Liver (tissue), 9 donors: ENCODE data around the gene LRTM1. TPM values are rescaled to one million over a fixed set of nuclear protein-coding genes. Genes with fewer than 3 reads are reported as not detected.

ENCODE experiments used
- DNase-seq: peaks from one replicate; pipeline ENCODE4 v3.0.0-alpha.2; 2017; ENCODE audit warnings: low spot score
- H3K27ac ChIP-seq, 2 donors: one replicate each; pipeline ENCODE4 v1.7.0; 2013; ENCODE audit warnings: inconsistent platforms in 2 of 2, low read length in 2 of 2, control low read depth in 1 of 2, low read depth in 1 of 2, mild to moderate bottlenecking in 1 of 2
- H3K27me3 ChIP-seq, 4 donors: one replicate each; pipeline versions ENCODE4 v1.6.1 to v1.7.0; 2013; ENCODE audit warnings: low read length in 3 of 4, inconsistent platforms in 1 of 4, mild to moderate bottlenecking in 1 of 4, moderate library complexity in 1 of 4; ENCODE audit not compliant: control insufficient read depth in 4 of 4, insufficient read depth in 4 of 4
- H3K36me3 ChIP-seq, 4 donors: one replicate each; pipeline versions ENCODE4 v1.6.1 to v1.7.0; 2013; ENCODE audit warnings: low read length in 3 of 4, mild to moderate bottlenecking in 3 of 4, low read depth in 1 of 4, moderate library complexity in 1 of 4; ENCODE audit not compliant: control insufficient read depth in 4 of 4, insufficient read depth in 3 of 4
- H3K4me1 ChIP-seq, 4 donors: one replicate each; pipeline versions ENCODE4 v1.6.1 to v1.7.0; 2013; ENCODE audit warnings: low read length in 3 of 4, mild to moderate bottlenecking in 3 of 4, moderate library complexity in 1 of 4; ENCODE audit not compliant: control insufficient read depth in 4 of 4, insufficient read depth in 4 of 4
- H3K4me3 ChIP-seq, 3 donors: one replicate each; pipeline versions ENCODE4 v1.6.1 to v1.7.0; 2013; ENCODE audit warnings: low read length in 3 of 3, control low read depth in 1 of 3, low read depth in 1 of 3, mild to moderate bottlenecking in 1 of 3
- H3K9ac ChIP-seq, 2 donors: one replicate each; pipeline ENCODE4 v1.7.0; 2013; ENCODE audit warnings: low read length in 2 of 2, mild to moderate bottlenecking in 2 of 2, moderate library complexity in 2 of 2, control low read depth in 1 of 2, low read depth in 1 of 2
- H3K9me3 ChIP-seq, 4 donors: one replicate each; pipeline versions ENCODE4 v1.6.1 to v1.7.0; 2013; ENCODE audit warnings: low read length in 3 of 4; ENCODE audit not compliant: control insufficient read depth in 4 of 4
- ATF3 ChIP-seq: IDR thresholded peaks from 2 replicates; pipeline ENCODE4 v1.6.1; 2016; ENCODE audit warnings: antibody characterized with exemption
- CTCF ChIP-seq: fragments of 150-350 bp; IDR thresholded peaks from 2 replicates; pipeline ENCODE4 v1.5.1; 2017; ENCODE audit warnings: improper control_type of control experiment, low read depth, low read length; ENCODE audit not compliant: missing input control
- EGR1 ChIP-seq, 2 donors: IDR thresholded peaks; 2 replicates each; pipeline ENCODE4 v1.6.1; 2016 to 2018; ENCODE audit warnings: antibody characterized with exemption in 2 of 2, low read depth in 2 of 2
- FOXA1 ChIP-seq: IDR thresholded peaks from 2 replicates; pipeline ENCODE4 v1.6.1; 2016; ENCODE audit warnings: antibody characterized with exemption
- FOXA2 ChIP-seq: IDR thresholded peaks from 2 replicates; pipeline ENCODE4 v1.6.1; 2016; ENCODE audit warnings: antibody characterized with exemption
- GABPA ChIP-seq, 2 donors: IDR thresholded peaks in 1 of 2; conservative IDR thresholded peaks in 1 of 2; 2 replicates each; pipeline ENCODE4 v1.6.1; 2016; ENCODE audit warnings: antibody characterized with exemption in 2 of 2, mild to moderate bottlenecking in 1 of 2, moderate library complexity in 1 of 2
- HNF4A ChIP-seq, 2 donors: conservative IDR thresholded peaks; 2 replicates each; pipeline ENCODE4 v1.6.1; 2016; ENCODE audit warnings: antibody characterized with exemption in 2 of 2, mild to moderate bottlenecking in 2 of 2
- HNF4G ChIP-seq: IDR thresholded peaks from 2 replicates; pipeline ENCODE4 v1.6.1; 2016; ENCODE audit warnings: antibody characterized with exemption
- JUND ChIP-seq, 2 donors: IDR thresholded peaks; 2 replicates each; pipeline ENCODE4 v1.6.1; 2016; ENCODE audit warnings: antibody characterized with exemption in 2 of 2
- MAX ChIP-seq: IDR thresholded peaks from 2 replicates; pipeline ENCODE4 v1.6.1; 2016; ENCODE audit warnings: antibody characterized with exemption
- NR2F2 ChIP-seq: IDR thresholded peaks from 2 replicates; pipeline ENCODE4 v1.6.1; 2016; ENCODE audit warnings: antibody characterized with exemption
- RAD21 ChIP-seq, 2 donors: IDR thresholded peaks; 2 replicates each; pipeline ENCODE4 v1.6.1; 2016; ENCODE audit warnings: antibody characterized with exemption in 2 of 2, mild to moderate bottlenecking in 2 of 2
- REST ChIP-seq: IDR thresholded peaks from 2 replicates; pipeline ENCODE4 v1.6.1; 2016; ENCODE audit warnings: antibody characterized with exemption, mild to moderate bottlenecking
- RXRA ChIP-seq, 2 donors: IDR thresholded peaks; 2 replicates each; pipeline ENCODE4 v1.6.1; 2017 to 2018; ENCODE audit warnings: antibody characterized with exemption in 2 of 2, mild to moderate bottlenecking in 1 of 2
- SP1 ChIP-seq: IDR thresholded peaks from 2 replicates; pipeline ENCODE4 v1.6.1; 2018; ENCODE audit warnings: antibody characterized with exemption, mild to moderate bottlenecking
- TAF1 ChIP-seq: conservative IDR thresholded peaks from 2 replicates; pipeline ENCODE4 v1.6.1; 2016; ENCODE audit warnings: antibody characterized with exemption, mild to moderate bottlenecking
- YY1 ChIP-seq: IDR thresholded peaks from 2 replicates; pipeline ENCODE4 v1.6.1; 2016; ENCODE audit warnings: antibody characterized with exemption, mild to moderate bottlenecking
- ZBTB33 ChIP-seq: IDR thresholded peaks from 2 replicates; pipeline ENCODE4 v1.6.1; 2016; ENCODE audit warnings: antibody characterized with exemption
- WGBS: extraction: QIAGEN DNeasy Blood & Tissue Kit; methylation state at CpG from one replicate; pipeline ENCODE4 v1.1.7; 2013; 5-methylcytosine and 5-hydroxymethylcytosine counted together
- polyA plus RNA-seq, 2 donors: library from polyadenylated mRNA; stranded (reverse) in 1 of 2; unstranded in 1 of 2; fragments of 200-250 nt in 1 of 2; fragments of >200 nt in 1 of 2; fragmentation: Nextera tagmentation in 1 of 2; extraction: Ambion mirVana in 1 of 2; gene quantifications; one replicate each; pipeline versions ENCODE4 v1.2.1 to v1.2.3, GENCODE V29; 2013 to 2015
- total RNA-seq, 2 donors: library from RNA; depleted of rRNA; stranded (reverse); fragments of >200 nt; gene quantifications; one replicate each; pipeline ENCODE4 v1.2.3, GENCODE V29; 2014
- donor health status: healthy.
- donor health status: healthy.
- donor health status: healthy.
- donor health status: healthy.
- donor health status: healthy.

LRTM1 gene
- total and polyA plus RNA-seq, 4 donors = not detected

GRCh38 chr3:54960082-54960481 lies 32.2 kb upstream of the LRTM1 start:
- TF ChIP-seq JUND (IDR thresholded peaks at IDR 0.05) = no peak
- no peak overlapping the region for H3K27ac ChIP-seq
- H3K4me3 ChIP-seq = no peak overlapping the region
- H3K27me3 ChIP-seq = peaks cover 0 to 4% (median 0%) of the 10 kb centered on the region in 4 donors
- no peak for DNase-seq
- no peaks in the 10 kb centered on the region for H3K36me3 ChIP-seq
- no peak overlapping the region for H3K9ac ChIP-seq
- no peaks in the 10 kb centered on the region for H3K9me3 ChIP-seq
- 94% methylated on average over 1 of the region's 1 CpG for WGBS
- no peaks in the 10 kb centered on the region for H3K4me1 ChIP-seq

GRCh38 chr3:54957711-54958110 lies 29.9 kb upstream of the LRTM1 start:
- TF ChIP-seq JUND (IDR thresholded peaks at IDR 0.05) (no peak), FOXA1 (no peak), MAX (no peak), EGR1 (IDR thresholded peaks at IDR 0.05; ENCODE audit: low read depth in 2 of 2) (no peak), HNF4G (no peak), SP1 (no peak), ZBTB33 (no peak), ATF3 (no peak), YY1 (no peak)
- no peaks in the 10 kb centered on the region for H3K36me3 ChIP-seq
- no peak overlapping the region for H3K9ac ChIP-seq
- no peak for DNase-seq
- H3K9me3 ChIP-seq = no peaks in the 10 kb centered on the region
- H3K4me1 ChIP-seq = no peaks in the 10 kb centered on the region
- no peak overlapping the region for H3K27ac ChIP-seq
- 87% methylated on average over 4 of the region's 4 CpGs for WGBS
- no peak overlapping the region for H3K4me3 ChIP-seq
- H3K27me3 ChIP-seq = peaks cover 0 to 4% (median 0%) of the 10 kb centered on the region in 4 donors

GRCh38 chr3:54955941-54956340 lies 28.1 kb upstream of the LRTM1 start:
- H3K4me1 ChIP-seq = no peaks in the 10 kb centered on the region

More at GRCh38 chr3:54955941-54956340, 28.1 kb upstream of the LRTM1 start:
- Histone ChIP-seq H3K27ac (no peak overlapping the region), H3K36me3 (no peaks in the 10 kb centered on the region), H3K27me3 (peaks cover 0 to 4% (median 0%) of the 10 kb centered on the region in 4 donors), H3K4me3 (no peak overlapping the region), H3K9ac (no peak overlapping the region), H3K9me3 (no peaks in the 10 kb centered on the region)
- TF ChIP-seq NR2F2 = no peak
- TF ChIP-seq JUND (IDR thresholded peaks at IDR 0.05) = no peak
- no peak for TF ChIP-seq ZBTB33
- no peak for TF ChIP-seq RAD21 (IDR thresholded peaks at IDR 0.05)
- TF ChIP-seq HNF4A (conservative IDR thresholded peaks at IDR 0.05) = no peak
- no peak for TF ChIP-seq FOXA1
- no peak for TF ChIP-seq TAF1
- no peak for TF ChIP-seq HNF4G
- TF ChIP-seq CTCF = no peak
- TF ChIP-seq REST = no peak
- no peak for TF ChIP-seq YY1
- no peak for TF ChIP-seq EGR1 (IDR thresholded peaks at IDR 0.05; ENCODE audit: low read depth in 2 of 2)
- no peak for TF ChIP-seq FOXA2
- no peak for TF ChIP-seq RXRA (IDR thresholded peaks at IDR 0.05)
- TF ChIP-seq GABPA (IDR thresholded peaks at IDR 0.05 in 1 of 2, conservative IDR thresholded peaks at IDR 0.05 in 1 of 2) = no peak
- no peak for TF ChIP-seq MAX
- DNase-seq = no peak
- 90% methylated on average over 6 of the region's 6 CpGs for WGBS
